Measurements from ENCODE around the gene ZNF280B.

The ZNF280B gene

GRCh38 chr22:22547692-22548300 is 39.3 kb upstream of the ZNF280B start:
- H3K27ac ChIP-seq, result no peak overlapping the region
- no peak for DNase-seq (ENCODE audit: low spot score)
- ChIA-PET CTCF (no interaction called here), POLR2A (ENCODE audit: low non-redundant PET) (no interaction called here)
- TF ChIP-seq CTCF (conservative IDR thresholded peaks at IDR 0.05; ENCODE audit: low read depth), result no peak

GRCh38 chr22:22547226-22547625 is 38.7 kb upstream of the ZNF280B start:
- CTCF ChIA-PET, result no interaction called here
- no peak for DNase-seq (ENCODE audit: low spot score)
- H3K27ac ChIP-seq, result no peak overlapping the region
- POLR2A ChIA-PET (ENCODE audit: low non-redundant PET), result no interaction called here
- TF ChIP-seq CTCF (conservative IDR thresholded peaks at IDR 0.05; ENCODE audit: low read depth), result no peak

GRCh38 chr22:22546490-22546889 is 37.9 kb upstream of the ZNF280B start:
- DNase-seq (ENCODE audit: low spot score), result no peak
- ChIA-PET CTCF (no interaction called here), POLR2A (ENCODE audit: low non-redundant PET) (no interaction called here)
- no peak for TF ChIP-seq CTCF (conservative IDR thresholded peaks at IDR 0.05; ENCODE audit: low read depth)
- no peak overlapping the region for H3K27ac ChIP-seq

GRCh38 chr22:22545084-22545483 is 36.5 kb upstream of the ZNF280B start:
- ChIA-PET POLR2A (ENCODE audit: low non-redundant PET) (no interaction called here), CTCF (interaction anchor here (0.7 kb wide), 1 partner anchor 15 kb away, joined by 3 read pairs; no protein-coding TSS in a partner anchor)
- no peak overlapping the region for H3K27ac ChIP-seq
- DNase-seq (ENCODE audit: low spot score), result no peak
- no peak for TF ChIP-seq CTCF (conservative IDR thresholded peaks at IDR 0.05; ENCODE audit: low read depth)

DNA sequence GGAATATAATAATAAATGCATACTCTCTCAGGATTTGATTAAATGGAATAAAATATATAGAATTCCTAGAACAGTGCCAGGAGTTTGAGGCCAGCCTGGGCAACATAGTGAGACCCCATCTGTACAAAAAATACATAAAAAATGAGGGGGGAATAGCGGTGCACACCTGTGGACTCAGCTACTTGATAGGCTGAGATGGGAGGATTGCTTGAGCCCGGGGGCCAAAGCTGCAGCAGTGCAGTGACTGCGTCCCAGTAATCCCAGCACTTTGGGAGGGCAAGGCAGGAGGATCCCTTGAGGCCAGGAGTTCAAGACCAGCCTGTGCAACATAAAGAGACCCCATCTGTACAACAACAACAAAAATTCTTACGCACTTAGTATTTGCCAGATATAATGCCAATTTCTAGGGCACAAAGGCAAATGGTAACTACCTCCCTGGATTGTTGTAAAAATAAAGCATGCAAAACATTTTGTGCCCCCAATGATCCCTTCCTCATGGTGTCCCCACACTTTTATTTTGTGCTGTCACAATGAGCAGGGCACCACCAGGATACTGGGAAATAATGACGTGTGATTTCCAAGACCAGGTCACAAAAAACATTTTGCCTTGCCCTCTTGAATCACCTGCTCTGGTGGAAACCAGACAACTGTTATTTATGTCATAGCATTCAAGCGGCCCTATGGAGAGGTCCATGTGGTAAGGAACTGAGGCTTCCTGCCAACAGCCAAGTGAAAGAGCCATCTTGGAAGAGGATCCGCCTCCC is 29.9 kb upstream of the ZNF280B start:
- no peak overlapping the region for H3K27ac ChIP-seq
- TF ChIP-seq CTCF (conservative IDR thresholded peaks at IDR 0.05; ENCODE audit: low read depth), result no peak
- no peak for DNase-seq (ENCODE audit: low spot score)
- POLR2A ChIA-PET (ENCODE audit: low non-redundant PET), result no interaction called here
- CTCF ChIA-PET, result no interaction called here

DNA sequence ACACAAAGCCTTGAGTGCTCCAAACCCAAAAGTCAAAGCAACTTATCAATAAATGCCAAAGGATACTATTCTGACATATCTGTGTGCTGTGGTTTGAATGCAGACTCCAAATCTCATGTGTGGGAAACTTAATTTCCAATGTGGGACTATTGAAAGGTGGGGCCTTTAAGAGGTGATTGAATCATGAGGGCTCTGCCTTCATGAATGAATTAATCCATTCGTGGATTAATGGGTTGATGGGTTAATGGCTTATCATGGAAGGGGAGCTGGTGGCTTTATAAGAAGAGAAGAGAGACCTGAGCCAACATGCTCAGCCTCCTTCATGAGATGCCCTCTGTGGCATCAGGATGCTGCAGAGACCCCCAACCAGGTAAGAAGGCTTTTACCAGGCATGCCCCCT is 28.4 kb upstream of the ZNF280B start:
- CTCF ChIA-PET, result no interaction called here
- TF ChIP-seq CTCF (conservative IDR thresholded peaks at IDR 0.05; ENCODE audit: low read depth), result no peak
- POLR2A ChIA-PET (ENCODE audit: low non-redundant PET), result no interaction called here
- DNase-seq (ENCODE audit: low spot score), result no peak
- no peak overlapping the region for H3K27ac ChIP-seq
